Measurements from ENCODE around the gene XRN2. TPM values are rescaled to one million over a fixed set of nuclear protein-coding genes. Genes with fewer than 3 reads are reported as not detected.

XRN2 gene
- total RNA-seq, 1 experiment from 2014 or later: 77.7 TPM

GRCh38 chr20:21387528-21387927, 84.4 kb downstream of the XRN2 start:
- no peak for TF ChIP-seq CTCF (IDR thresholded peaks at IDR 0.05)
- no peak for TF ChIP-seq REST (IDR thresholded peaks at IDR 0.05; ENCODE audit: insufficient read depth in 1 of 2, low read depth in 2 of 2, low read length in 1 of 2)
- no peak for TF ChIP-seq SIN3A (IDR thresholded peaks at IDR 0.05; ENCODE audit: borderline replicate concordance, insufficient read depth, low read depth, low read length)
- no peak for TF ChIP-seq TCF7L2 (IDR thresholded peaks at IDR 0.05; ENCODE audit: low read depth, low read length)
- no peak for TF ChIP-seq POLR2AphosphoS5 (IDR thresholded peaks at IDR 0.05; ENCODE audit: low read depth, low read length)
- Histone ChIP-seq H3K4me3 (ENCODE audit: low read depth in 2 of 2, low read length in 2 of 2) (no peak overlapping the region), H3K27me3 (ENCODE audit: control insufficient read depth, insufficient read depth, low read length) (no peaks in the 10 kb centered on the region), H3K9me3 (ENCODE audit: control insufficient read depth, insufficient read depth, low read depth, low read length) (no peaks in the 10 kb centered on the region), H3K4me1 (ENCODE audit: control insufficient read depth, insufficient read depth, low read length) (no peaks in the 10 kb centered on the region), H3K36me3 (ENCODE audit: control insufficient read depth, insufficient read depth, low read length) (peaks cover 26% of the 10 kb centered on the region), H3K27ac (ENCODE audit: low read length) (no peak overlapping the region)
- intact Hi-C loops (cut with micrococcal nuclease; ENCODE audit: unreplicated experiment): no loop called here
- in situ Hi-C loops (cut with HindIII; ENCODE audit: low pct_unique_long_range_greater_than_20kb, low sequenced_read_pairs): no loop called here
- POLR2A ChIA-PET: no interaction called here
- ATAC-seq (no peak), DNase-seq (ENCODE audit: low read depth, low spot score) (no peak)
- CTCF ChIA-PET: no interaction called here
- BruUV-seq (replicated peaks): no TSS peak

- Histone ChIP-seq H3K9me3 (ENCODE audit: control insufficient read depth, insufficient read depth, low read depth, low read length) (no peaks in the 10 kb centered on the region), H3K36me3 (ENCODE audit: control insufficient read depth, insufficient read depth, low read length) (peaks cover 17% of the 10 kb centered on the region), H3K4me3 (ENCODE audit: low read depth in 2 of 2, low read length in 2 of 2) (no peak overlapping the region), H3K4me1 (ENCODE audit: control insufficient read depth, insufficient read depth, low read length) (no peaks in the 10 kb centered on the region), H3K27me3 (ENCODE audit: control insufficient read depth, insufficient read depth, low read length) (no peaks in the 10 kb centered on the region), H3K27ac (ENCODE audit: low read length) (no peak overlapping the region)
- no peak for ATAC-seq
- TF ChIP-seq TCF7L2 (IDR thresholded peaks at IDR 0.05; ENCODE audit: low read depth, low read length) (no peak), POLR2AphosphoS5 (IDR thresholded peaks at IDR 0.05; ENCODE audit: low read depth, low read length) (no peak), CTCF (IDR thresholded peaks at IDR 0.05) (no peak), SIN3A (IDR thresholded peaks at IDR 0.05; ENCODE audit: borderline replicate concordance, insufficient read depth, low read depth, low read length) (no peak), REST (IDR thresholded peaks at IDR 0.05; ENCODE audit: insufficient read depth in 1 of 2, low read depth in 2 of 2, low read length in 1 of 2) (no peak)
- POLR2A ChIA-PET: no interaction called here
- CTCF ChIA-PET: no interaction called here
- in situ Hi-C loops (cut with HindIII; ENCODE audit: low pct_unique_long_range_greater_than_20kb, low sequenced_read_pairs): no loop called here
- BruUV-seq (replicated peaks): no TSS peak
- intact Hi-C loops (cut with micrococcal nuclease; ENCODE audit: unreplicated experiment): no loop called here
- no peak for DNase-seq (ENCODE audit: low read depth, low spot score)
These were observed 85.4 kb downstream of the XRN2 start for GRCh38 chr20:21388566-21388965.
